H1 (cell line): ENCODE measurements around the gene LRBA. TPM values are rescaled to one million over a fixed set of nuclear protein-coding genes. Genes with fewer than 3 reads are reported as not detected.

Experiments
- CTCF ChIA-PET: fragments of 300-600 bp; sonication (Branson Sonifier 250); formaldehyde crosslinking; loops from one replicate; lab custom pipeline; 2021; ENCODE audit not compliant: partially characterized antibody; lab: Charles Lee
- POLR2A ChIA-PET: fragments of 300-600 bp; sonication (Branson Sonifier 250); formaldehyde crosslinking; loops from one replicate; lab custom pipeline; 2021; ENCODE audit warnings: inconsistent platforms; ENCODE audit not compliant: partially characterized antibody; lab: Charles Lee
- DNase-seq, 2 experiments: peaks; one replicate each; pipeline versions ENCODE4 v3.0.0 to v3.0.0-alpha.2; 2010 to 2022; ENCODE audit warnings: low spot score in 2 of 2, low read depth in 1 of 2, mixed read lengths in 1 of 2
- FAIRE-seq: peaks from 2 replicates; lab custom pipeline; 2011; peaks lifted over from hg19 to GRCh38; lab: Jason Lieb, UNC
- H2AFZ ChIP-seq: 2 replicates; pipeline ENCODE4 v1.8.1; 2012; ENCODE audit warnings: low read length, inconsistent platforms
- H2AK5ac ChIP-seq: 2 replicates; pipeline ENCODE4 v1.6.1; 2013; ENCODE audit warnings: low read depth, low read length
- H2BK120ac ChIP-seq: replicated peaks from 2 replicates; pipeline ENCODE3; 2013; ENCODE audit warnings: low read depth, low read length, inconsistent platforms
- H2BK12ac ChIP-seq: 2 replicates; pipeline ENCODE4 v1.6.1; 2013; ENCODE audit warnings: low read depth, low read length
- H2BK15ac ChIP-seq: 2 replicates; pipeline ENCODE4 v1.6.1; 2013; ENCODE audit warnings: low read length
- H2BK20ac ChIP-seq: 2 replicates; pipeline ENCODE4 v1.6.1; 2013; ENCODE audit warnings: low read length
- H2BK5ac ChIP-seq: 2 replicates; pipeline ENCODE4 v1.6.1; 2013; ENCODE audit warnings: low read depth, low read length
- H3K14ac ChIP-seq: 2 replicates; pipeline ENCODE4 v1.6.1; 2013; ENCODE audit warnings: inconsistent platforms; ENCODE audit not compliant: insufficient read length
- H3K18ac ChIP-seq: 2 replicates; pipeline ENCODE4 v1.6.1; 2013; ENCODE audit warnings: low read length; ENCODE audit errors: extremely low read depth
- H3K23ac ChIP-seq: 2 replicates; pipeline ENCODE4 v1.6.1; 2013; ENCODE audit warnings: inconsistent platforms; ENCODE audit not compliant: insufficient read length
- H3K23me2 ChIP-seq: 2 replicates; pipeline ENCODE4 v1.6.1; 2013; ENCODE audit warnings: low read depth, low read length
- H3K27ac ChIP-seq: 2 replicates; pipeline ENCODE4 v1.6.1; 2011; ENCODE audit warnings: low read depth, low read length, inconsistent platforms
- H3K27me3 ChIP-seq, 4 experiments: replicated peaks in 1 of 4; 1 replicate in 1 of 4; 2 replicates in 3 of 4; pipeline versions ENCODE4 v1.6.1 to v1.8.1; 2011 to 2013; ENCODE audit warnings: low read length in 3 of 4, mild to moderate bottlenecking in 3 of 4, inconsistent platforms in 2 of 4, mixed read lengths in 2 of 4, moderate library complexity in 1 of 4; ENCODE audit not compliant: control insufficient read depth in 3 of 4, insufficient read depth in 3 of 4; ENCODE audit errors: extremely low read depth in 1 of 4
- H3K36me3 ChIP-seq, 4 experiments: 2 replicates each; pipeline versions ENCODE4 v1.6.1 to v1.8.1; 2011 to 2013; ENCODE audit warnings: mild to moderate bottlenecking in 4 of 4, low read length in 3 of 4, moderate library complexity in 2 of 4, control low read depth in 1 of 4, inconsistent platforms in 1 of 4; ENCODE audit not compliant: insufficient read depth in 4 of 4, control insufficient read depth in 2 of 4
- H3K4ac ChIP-seq: replicated peaks from 2 replicates; pipeline ENCODE3; 2013; ENCODE audit warnings: low read length, low read depth, mixed read lengths, inconsistent platforms; ENCODE audit not compliant: insufficient read length
- H3K4me1 ChIP-seq, 4 experiments: replicated peaks in 1 of 4; 1 replicate in 1 of 4; 2 replicates in 3 of 4; pipeline versions ENCODE4 v1.6.1 to v1.8.1; 2011 to 2013; ENCODE audit warnings: low read length in 3 of 4, inconsistent platforms in 2 of 4, mixed read lengths in 1 of 4; ENCODE audit not compliant: insufficient read depth in 4 of 4, control insufficient read depth in 3 of 4
- H3K4me2 ChIP-seq, 2 experiments: 2 replicates each; pipeline versions ENCODE4 v1.6.1 to v1.8.1; 2011 to 2013; ENCODE audit warnings: low read depth in 2 of 2, low read length in 2 of 2, control low read depth in 1 of 2, inconsistent platforms in 1 of 2, mild to moderate bottlenecking in 1 of 2; ENCODE audit not compliant: insufficient read depth in 1 of 2
- H3K4me3 ChIP-seq, 4 experiments: fragments of 200-600, 300-600 bp in 1 of 4; sonication (generic), shearing (Covaris generic), sonication (Bioruptor Twin) in 1 of 4; 2 replicates each; pipeline versions ENCODE4 v1.5.1 to v1.8.1; 2011 to 2016; ENCODE audit warnings: low read length in 4 of 4, low read depth in 3 of 4, control low read depth in 2 of 4, inconsistent platforms in 2 of 4, mild to moderate bottlenecking in 2 of 4, mixed read lengths in 1 of 4, moderate library complexity in 1 of 4; ENCODE audit not compliant: insufficient read depth in 2 of 4; ENCODE audit errors: extremely low read depth in 1 of 4
- H3K56ac ChIP-seq: replicated peaks from 2 replicates; pipeline ENCODE3; 2013; ENCODE audit warnings: low read depth, mild to moderate bottlenecking, mixed read lengths, low read length, inconsistent platforms; ENCODE audit not compliant: insufficient read length
- H3K79me1 ChIP-seq: 2 replicates; pipeline ENCODE4 v1.6.1; 2013; ENCODE audit warnings: low read depth, low read length, control low read depth
- H3K79me2 ChIP-seq, 2 experiments: 2 replicates each; pipeline versions ENCODE4 v1.6.1 to v1.8.1; 2012 to 2013; ENCODE audit warnings: low read length in 2 of 2, mild to moderate bottlenecking in 2 of 2, inconsistent platforms in 1 of 2; ENCODE audit not compliant: insufficient read depth in 2 of 2, control insufficient read depth in 1 of 2
- H3K9ac ChIP-seq, 4 experiments: replicated peaks in 1 of 4; 1 replicate in 1 of 4; 2 replicates in 3 of 4; pipeline versions ENCODE4 v1.6.1 to v1.8.1; 2011 to 2013; ENCODE audit warnings: low read depth in 3 of 4, low read length in 3 of 4, control low read depth in 2 of 4, mild to moderate bottlenecking in 2 of 4, moderate library complexity in 2 of 4, inconsistent platforms in 1 of 4; ENCODE audit errors: extremely low read depth in 1 of 4
- H3K9me3 ChIP-seq, 2 experiments: 2 replicates each; pipeline versions ENCODE4 v1.6.1 to v1.8.1; 2012 to 2013; ENCODE audit warnings: mild to moderate bottlenecking in 2 of 2, moderate library complexity in 2 of 2, control low read depth in 1 of 2, inconsistent platforms in 1 of 2, low read depth in 1 of 2, low read length in 1 of 2, mixed read lengths in 1 of 2; ENCODE audit not compliant: insufficient read depth in 2 of 2
- H4K20me1 ChIP-seq, 2 experiments: replicated peaks in 1 of 2; 2 replicates each; pipeline versions ENCODE3 to v1.8.1; 2011 to 2013; ENCODE audit warnings: inconsistent platforms in 2 of 2, low read length in 2 of 2, mild to moderate bottlenecking in 1 of 2; ENCODE audit not compliant: insufficient read depth in 2 of 2, control insufficient read depth in 1 of 2
- H4K5ac ChIP-seq: 2 replicates; pipeline ENCODE4 v1.6.1; 2013; ENCODE audit warnings: low read length, low read depth, mixed read lengths, inconsistent platforms; ENCODE audit not compliant: insufficient read length
- H4K8ac ChIP-seq: 2 replicates; pipeline ENCODE4 v1.8.0; 2013; ENCODE audit warnings: mild to moderate bottlenecking, moderate library complexity, low read length, inconsistent platforms; ENCODE audit not compliant: insufficient read depth; ENCODE audit errors: extremely low read depth
- H4K91ac ChIP-seq: replicated peaks from 2 replicates; pipeline ENCODE3; 2013; ENCODE audit warnings: low read length, mixed read lengths, inconsistent platforms; ENCODE audit not compliant: insufficient read length
- CBX5 ChIP-seq: fragments of 300-800, 300-1000 bp; sonication (generic); IDR thresholded peaks from 2 replicates; pipeline ENCODE4 v1.7.1; 2016; ENCODE audit warnings: antibody characterized with exemption, low read length, low read depth
- MAFK ChIP-seq: IDR thresholded peaks from 2 replicates; pipeline ENCODE4 v1.6.1; 2012; ENCODE audit warnings: low read depth, mild to moderate bottlenecking, improper control_type of control experiment, low read length
- YY1 ChIP-seq: IDR thresholded peaks from 2 replicates; pipeline ENCODE4 v1.6.1; 2011; ENCODE audit warnings: low read depth, mild to moderate bottlenecking, low read length
- WGBS, 2 experiments: shearing (Covaris generic) in 1 of 2; methylation state at CpG; one replicate each; pipeline versions ENCODE4 v1.1.6 to v1.1.7; 2013 to 2015; ENCODE audit warnings: low lambda C conversion rate in 2 of 2, mixed read lengths in 2 of 2, inconsistent platforms in 1 of 2, low coverage in 1 of 2, missing lambda C conversion rate in 1 of 2; ENCODE audit not compliant: insufficient replicate concordance in 2 of 2, insufficient coverage in 1 of 2, insufficient read length in 1 of 2; ENCODE audit errors: extremely low coverage in 1 of 2, missing lambda C conversion rate in 1 of 2; 5-methylcytosine and 5-hydroxymethylcytosine counted together
- polyA plus RNA-seq, 7 experiments: library from polyadenylated mRNA; depleted of rRNA in 3 of 7; stranded (reverse) in 5 of 7; unstranded in 2 of 7; fragments of >200 nt in 5 of 7; fragments of 200-250 nt in 2 of 7; gene quantifications; 1 replicate in 5 of 7; 2 replicates in 1 of 7; 4 replicates in 1 of 7; pipeline versions ENCODE4 v1.2.1 to v1.2.3, GENCODE V29; 2011 to 2013; ENCODE audit warnings: missing spikeins in 2 of 7, mixed read lengths in 2 of 7
- total RNA-seq: library from RNA; stranded (reverse); fragmentation: NEBNext Ultra II Directional; extraction: Animal tissue kit (Norgen Biotek cat#: 25700); gene quantifications from 2 replicates; pipeline ENCODE4 v1.2.1, GENCODE V29; 2021

The LRBA gene
- total and polyA plus RNA-seq, 2 of the 8 experiments (the other 6 are each of a cell fraction or from before 2014, with no cell fraction given): 54.6 to 83.2 TPM

DNA sequence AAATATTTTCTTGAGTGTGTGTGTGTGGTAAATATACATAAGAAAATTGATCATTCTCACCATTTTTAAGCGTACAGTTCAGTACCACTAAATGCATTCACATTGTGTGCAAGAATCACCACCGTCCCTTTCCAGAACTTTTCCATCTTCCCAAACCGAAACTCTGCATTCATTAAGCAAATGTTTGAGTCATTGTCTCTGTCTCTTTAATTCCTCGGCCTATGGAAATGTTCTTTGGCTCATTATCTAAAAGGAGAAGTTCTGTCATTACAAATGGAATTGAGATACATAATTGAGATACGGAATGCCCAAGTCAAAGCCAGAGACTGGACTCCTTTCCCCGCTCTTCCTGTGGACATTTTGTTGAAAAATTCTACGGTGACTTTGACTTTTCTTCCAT is 767.9 kb downstream of the LRBA start:
- FAIRE-seq: no peak
- Histone ChIP-seq H3K9ac (no peak overlapping the region), H2BK5ac (no peak overlapping the region), H4K5ac (no peak overlapping the region), H3K23ac (no peak overlapping the region), H2AFZ (no peak overlapping the region), H3K4ac (no peak overlapping the region), H3K4me2 (no peak overlapping the region), H3K27ac (no peak overlapping the region), H2BK20ac (no peak overlapping the region), H3K27me3 (no peaks in the 10 kb centered on the region), H4K8ac (no peak overlapping the region)
- ChIA-PET POLR2A (no interaction called here), CTCF (interaction anchor here (1.2 to 1.7 kb wide), 4 partner anchors 8 to 268 kb away, joined by 3 to 8 read pairs (median 4); no protein-coding TSS in a partner anchor)
- TF ChIP-seq CBX5 (no peak), MAFK (no peak), YY1 (no peak)
- TF ChIP-seq, all 59 proteins: peak for 0
- Histone ChIP-seq H3K23me2 (peaks cover 2% of the 10 kb centered on the region; the same call in 1 of the 2 replicates), H3K79me2 (no peaks in the 10 kb centered on the region), H3K36me3 (no peaks in the 10 kb centered on the region), H2AK5ac (no peak overlapping the region), H2BK120ac (no peak overlapping the region), H3K4me3 (no peak overlapping the region), H3K4me1 (peaks cover 0 to 2% (median 0%) of the 10 kb centered on the region in 4 experiments; a peak in 1 of 7 replicates), H2BK12ac (no peak overlapping the region), H3K14ac (no peak overlapping the region), H3K9me3 (no peaks in the 10 kb centered on the region), H3K79me1 (no peaks in the 10 kb centered on the region), H4K20me1 (no peaks in the 10 kb centered on the region), H3K56ac (no peak overlapping the region), H2BK15ac (no peak overlapping the region), H4K91ac (no peak overlapping the region), H3K18ac (no peak overlapping the region)
- WGBS, 2 experiments: 88% methylated on average over 7 of the region's 7 CpGs; no CpG with 5 or more reads in 1 of the 2 experiments
- no peak for DNase-seq
